ENCODE results near the gene C1orf159. TPM values are rescaled to one million over a fixed set of nuclear protein-coding genes. Genes with fewer than 3 reads are reported as not detected.

The C1orf159 gene
- total and polyA plus RNA-seq, 9 of the 15 experiments (the other 6 are each of a cell fraction or from before 2014, with no cell fraction given), result 0.28 to 54.9 (median 10.6) TPM

DNA sequence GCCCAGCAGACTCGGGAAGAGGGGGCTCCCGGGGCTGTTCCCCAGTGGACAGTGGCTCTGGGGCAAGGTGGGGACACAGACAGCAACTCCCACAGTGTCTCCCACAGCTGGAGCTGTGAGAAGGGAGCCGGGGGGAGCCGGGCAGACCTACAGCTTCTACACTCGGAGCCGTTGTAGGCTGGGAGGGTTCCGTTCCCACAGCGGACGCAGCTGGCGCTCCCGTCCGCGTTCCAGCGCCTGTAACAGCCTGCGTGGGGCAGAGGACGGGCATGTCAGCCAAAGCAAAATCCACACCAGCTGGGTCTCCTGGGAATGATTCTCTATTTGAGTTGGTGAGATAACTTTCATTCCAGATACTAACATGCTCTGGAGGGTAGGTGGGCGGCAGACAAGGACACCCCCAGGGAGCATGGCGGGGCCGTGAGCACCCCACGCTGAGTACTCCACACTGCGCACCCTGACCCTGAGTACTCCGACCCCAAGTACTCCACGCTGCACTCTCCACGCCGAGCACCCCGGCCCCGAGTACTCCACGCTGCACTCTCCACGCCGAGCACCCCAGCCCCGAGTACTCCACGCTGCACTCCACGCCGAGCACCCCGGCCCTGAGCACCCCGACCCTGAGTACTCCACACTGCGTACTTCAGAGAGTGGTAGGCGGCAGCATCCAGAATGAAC, 28.4 kb downstream of the C1orf159 start:
- ATAC-seq (no peak), DNase-seq (ENCODE audit: extremely low read depth in 1 of 4, low spot score in 3 of 4) (no peak), FAIRE-seq (no peak)
- no TSS peak for BruUV-seq (replicated peaks)
- Histone ChIP-seq H4K20me1 (replicated peaks; ENCODE audit: control insufficient read depth, insufficient read depth, low read length) (no peaks in the 10 kb centered on the region), H3K27me3 (ENCODE audit: control insufficient read depth in 2 of 2, insufficient read depth in 2 of 2, low read length in 2 of 2) (no peaks in the 10 kb centered on the region), H3K4me2 (ENCODE audit: insufficient read depth, low read length) (no peak overlapping the region), H3K9me3 (replicated peaks; ENCODE audit: control insufficient read depth, insufficient read depth, low read depth, low read length) (no peaks in the 10 kb centered on the region; the same call in 1 of the 2 replicates), H3K4me1 (replicated peaks in 1 of 2; ENCODE audit: control insufficient read depth in 2 of 2, insufficient read depth in 2 of 2, low read length in 2 of 2) (peaks cover 0 to 85% of the 10 kb centered on the region in 2 experiments; a peak in 3 of 5 replicates), H3K4me3 (no peak overlapping the region), H3K36me3 (ENCODE audit: control insufficient read depth, insufficient read depth, low read length) (peaks cover 20% of the 10 kb centered on the region; the same call in 1 of the 3 replicates), H3K9ac (ENCODE audit: insufficient read depth in 1 of 2, low read depth in 2 of 2, low read length in 2 of 2) (peak overlapping the region in 1 of 2 experiments; percentile 68; a peak in 1 of 4 replicates), H3K9me1 (ENCODE audit: control insufficient read depth, insufficient read depth, low read length) (peaks cover 5% of the 10 kb centered on the region), H3K27ac (ENCODE audit: extremely low read depth, low read depth, low read length) (no peak overlapping the region), H2AFZ (ENCODE audit: low read depth, low read length) (no peak overlapping the region), H3K79me2 (ENCODE audit: control insufficient read depth, insufficient read depth, low read length) (no peaks in the 10 kb centered on the region)
- in situ Hi-C loops (cut with MboI), result no loop called here
- intact Hi-C loops (cut with micrococcal nuclease), result no loop called here
- 91% methylated on average over 36 of the region's 38 CpGs for WGBS (ENCODE audit: insufficient coverage, low coverage, missing lambda C conversion rate)
- ChIA-PET POLR2A (interaction anchor here (0.6 to 1.1 kb wide), 4 partner anchors 13 to 258 kb away, joined by 3 read pairs; no protein-coding TSS in a partner anchor), CTCF (ENCODE audit: low intra/inter-chr PET ratio) (no interaction called here)
- TF ChIP-seq ZNF263 (CRISPR knock-in tag; IDR thresholded peaks at IDR 0.05; ENCODE audit: borderline replicate concordance) (no peak), CBFA2T3 (IDR thresholded peaks at IDR 0.05) (no peak), NFRKB (IDR thresholded peaks at IDR 0.05; ENCODE audit: low read depth) (no peak), HNRNPLL (IDR thresholded peaks at IDR 0.05; ENCODE audit: low read depth, low read length, poor library complexity, severe bottlenecking) (no peak), SMARCC2 (IDR thresholded peaks at IDR 0.05; ENCODE audit: low read depth) (no peak), CEBPG (CRISPR knock-in tag; IDR thresholded peaks at IDR 0.05) (no peak), CEBPG (tag; conservative IDR thresholded peaks at IDR 0.05 in 1 of 2, IDR thresholded peaks at IDR 0.05 in 1 of 2) (no peak), POLR2G (IDR thresholded peaks at IDR 0.05; ENCODE audit: low read depth, low read length) (peak; percentile 4; the same call in 1 of the 2 replicates), FOXK1 (CRISPR knock-in tag; IDR thresholded peaks at IDR 0.05; ENCODE audit: borderline replicate concordance) (no peak), DMBX1 (CRISPR knock-in tag; IDR thresholded peaks at IDR 0.05; ENCODE audit: borderline replicate concordance) (no peak)
- TF ChIP-seq, protein P1, sequence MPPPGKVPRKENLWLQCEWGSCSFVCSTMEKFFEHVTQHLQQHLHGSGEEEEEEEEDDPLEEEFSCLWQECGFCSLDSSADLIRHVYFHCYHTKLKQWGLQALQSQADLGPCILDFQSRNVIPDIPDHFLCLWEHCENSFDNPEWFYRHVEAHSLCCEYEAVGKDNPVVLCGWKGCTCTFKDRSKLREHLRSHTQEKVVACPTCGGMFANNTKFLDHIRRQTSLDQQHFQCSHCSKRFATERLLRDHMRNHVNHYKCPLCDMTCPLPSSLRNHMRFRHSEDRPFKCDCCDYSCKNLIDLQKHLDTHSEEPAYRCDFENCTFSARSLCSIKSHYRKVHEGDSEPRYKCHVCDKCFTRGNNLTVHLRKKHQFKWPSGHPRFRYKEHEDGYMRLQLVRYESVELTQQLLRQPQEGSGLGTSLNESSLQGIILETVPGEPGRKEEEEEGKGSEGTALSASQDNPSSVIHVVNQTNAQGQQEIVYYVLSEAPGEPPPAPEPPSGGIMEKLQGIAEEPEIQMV (tag; conservative IDR thresholded peaks at IDR 0.05; ENCODE audit: low read depth), result no peak
- TF ChIP-seq, protein P2, sequence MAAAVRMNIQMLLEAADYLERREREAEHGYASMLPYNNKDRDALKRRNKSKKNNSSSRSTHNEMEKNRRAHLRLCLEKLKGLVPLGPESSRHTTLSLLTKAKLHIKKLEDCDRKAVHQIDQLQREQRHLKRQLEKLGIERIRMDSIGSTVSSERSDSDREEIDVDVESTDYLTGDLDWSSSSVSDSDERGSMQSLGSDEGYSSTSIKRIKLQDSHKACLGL (CRISPR knock-in tag; IDR thresholded peaks at IDR 0.05; ENCODE audit: borderline replicate concordance, poor library complexity, severe bottlenecking), result no peak
- TF ChIP-seq, protein P3, sequence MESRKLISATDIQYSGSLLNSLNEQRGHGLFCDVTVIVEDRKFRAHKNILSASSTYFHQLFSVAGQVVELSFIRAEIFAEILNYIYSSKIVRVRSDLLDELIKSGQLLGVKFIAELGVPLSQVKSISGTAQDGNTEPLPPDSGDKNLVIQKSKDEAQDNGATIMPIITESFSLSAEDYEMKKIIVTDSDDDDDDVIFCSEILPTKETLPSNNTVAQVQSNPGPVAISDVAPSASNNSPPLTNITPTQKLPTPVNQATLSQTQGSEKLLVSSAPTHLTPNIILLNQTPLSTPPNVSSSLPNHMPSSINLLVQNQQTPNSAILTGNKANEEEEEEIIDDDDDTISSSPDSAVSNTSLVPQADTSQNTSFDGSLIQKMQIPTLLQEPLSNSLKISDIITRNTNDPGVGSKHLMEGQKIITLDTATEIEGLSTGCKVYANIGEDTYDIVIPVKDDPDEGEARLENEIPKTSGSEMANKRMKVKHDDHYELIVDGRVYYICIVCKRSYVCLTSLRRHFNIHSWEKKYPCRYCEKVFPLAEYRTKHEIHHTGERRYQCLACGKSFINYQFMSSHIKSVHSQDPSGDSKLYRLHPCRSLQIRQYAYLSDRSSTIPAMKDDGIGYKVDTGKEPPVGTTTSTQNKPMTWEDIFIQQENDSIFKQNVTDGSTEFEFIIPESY (CRISPR knock-in tag; IDR thresholded peaks at IDR 0.05), result peak; percentile 61; the same call in 1 of the 2 replicates
